CD8-positive, alpha-beta memory T cell (primary cell): ENCODE measurements around the gene HINT3. TPM values are rescaled to one million over a fixed set of nuclear protein-coding genes. Genes with fewer than 3 reads are reported as not detected.
"Not testable (repeated sequence)": the region's sequence is repeated elsewhere in the genome, so short reads cannot be mapped to it uniquely, and the experiment has no call there.

Experiments used
- CTCF ChIA-PET: fragments of 350-600 bp; sonication (Branson Sonifier 250); formaldehyde crosslinking; loops from one replicate; lab custom pipeline; 2021; ENCODE audit warnings: antibody characterized with exemption; lab: Charles Lee
- POLR2A ChIA-PET: fragments of 350-600 bp; sonication (Branson Sonifier 250); formaldehyde crosslinking; loops from one replicate; lab custom pipeline; 2021; ENCODE audit warnings: antibody characterized with exemption; lab: Charles Lee
- DNase-seq, 5 donors: peaks; one replicate each; pipeline versions ENCODE4 v3.0.0 to v3.0.0-alpha.2; 2020 to 2022; ENCODE audit warnings: mixed read lengths in 1 of 5
- H3K27ac ChIP-seq: one replicate; pipeline ENCODE4 v1.7.0; 2013; ENCODE audit warnings: low read depth, mild to moderate bottlenecking, low read length, moderate library complexity
- H3K27me3 ChIP-seq: 2 replicates; pipeline ENCODE4 v1.7.0; 2013; ENCODE audit warnings: low read length, mild to moderate bottlenecking; ENCODE audit not compliant: insufficient read depth, poor library complexity, severe bottlenecking
- H3K36me3 ChIP-seq: 2 replicates; pipeline ENCODE4 v1.7.0; 2013; ENCODE audit warnings: mild to moderate bottlenecking, low read length, moderate library complexity; ENCODE audit not compliant: insufficient read depth
- H3K4me1 ChIP-seq: 2 replicates; pipeline ENCODE4 v1.7.0; 2013; ENCODE audit warnings: mild to moderate bottlenecking, low read length, moderate library complexity; ENCODE audit not compliant: insufficient read depth
- H3K4me3 ChIP-seq: 2 replicates; pipeline ENCODE4 v1.7.0; 2013; ENCODE audit warnings: mild to moderate bottlenecking, low read length
- H3K9me3 ChIP-seq: 2 replicates; pipeline ENCODE4 v1.7.0; 2013; ENCODE audit warnings: mild to moderate bottlenecking, low read length
- H3K27ac Mint-ChIP-seq, 8 donors: one replicate each; pipeline ENCODE4 v1.8.0; 2020 to 2021; ENCODE audit warnings: mixed read lengths in 8 of 8, mild to moderate bottlenecking in 6 of 8, inconsistent platforms in 3 of 8, moderate library complexity in 3 of 8
- H3K27me3 Mint-ChIP-seq, 2 donors: one replicate each; pipeline ENCODE4 v1.8.0; 2020 to 2021; ENCODE audit warnings: mixed read lengths in 2 of 2, mild to moderate bottlenecking in 1 of 2, moderate library complexity in 1 of 2
- H3K36me3 Mint-ChIP-seq, 3 donors: one replicate each; pipeline ENCODE4 v1.8.0; 2020 to 2021; ENCODE audit warnings: mixed read lengths in 3 of 3, inconsistent platforms in 1 of 3, mild to moderate bottlenecking in 1 of 3
- H3K4me1 Mint-ChIP-seq, 3 donors: one replicate each; pipeline ENCODE4 v1.8.0; 2020 to 2021; ENCODE audit warnings: mixed read lengths in 3 of 3, inconsistent platforms in 1 of 3, mild to moderate bottlenecking in 1 of 3
- H3K4me3 Mint-ChIP-seq, 7 donors: one replicate each; pipeline ENCODE4 v1.8.0; 2020 to 2021; ENCODE audit warnings: mixed read lengths in 7 of 7, mild to moderate bottlenecking in 6 of 7, moderate library complexity in 4 of 7, inconsistent platforms in 2 of 7
- H3K9me3 Mint-ChIP-seq, 5 donors: one replicate each; pipeline ENCODE4 v1.8.0; 2020 to 2022; ENCODE audit warnings: mixed read lengths in 5 of 5, mild to moderate bottlenecking in 3 of 5, moderate library complexity in 2 of 5, inconsistent platforms in 1 of 5
- polyA plus RNA-seq: library from polyadenylated mRNA; unstranded; fragments of 300-500 nt; fragmentation: Illumina TruSeq; gene quantifications from one replicate; pipeline ENCODE4 v1.2.3, GENCODE V29; 2021
- total RNA-seq, 2 experiments: library from RNA; stranded (reverse); gene quantifications; one replicate each; pipeline ENCODE4 v1.2.3, GENCODE V29; 2021

Gene HINT3
- total and polyA plus RNA-seq, 3 experiments from 2014 or later: 10.4 to 12.8 (median 12.1) TPM

DNA sequence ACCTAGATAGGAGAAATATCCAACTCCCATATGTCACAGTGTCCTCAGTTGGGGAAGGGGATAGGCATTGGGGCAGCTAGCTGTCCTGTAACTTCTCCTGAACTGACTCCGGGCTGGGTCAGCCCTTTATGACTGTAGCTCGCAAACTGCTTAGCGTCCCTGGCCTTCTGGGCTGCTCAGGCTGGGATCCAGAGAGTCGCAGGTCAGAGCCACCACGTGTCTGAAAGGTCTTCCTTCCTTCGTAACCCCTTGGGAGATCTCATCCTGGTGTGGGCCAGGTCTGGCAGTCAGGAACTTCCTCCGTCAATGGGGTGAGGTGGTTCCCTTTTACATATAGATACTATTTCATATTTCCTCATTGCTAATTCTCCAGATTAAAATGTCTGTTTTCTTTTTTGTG is 28.8 kb upstream of the HINT3 start:
- DNase-seq: no peak
- Mint-ChIP-seq H3K36me3 (peaks cover 12 to 68% (median 32%) of the 10 kb centered on the region in 3 donors), H3K4me3 (no peak overlapping the region), H3K27me3 (no peaks in the 10 kb centered on the region), H3K27ac (no peak overlapping the region), H3K9me3 (no peaks in the 10 kb centered on the region), H3K4me1 (peaks cover 0 to 2% (median 0%) of the 10 kb centered on the region in 3 donors)
- Histone ChIP-seq H3K27ac (no peak overlapping the region), H3K4me3 (no peak overlapping the region), H3K36me3 (peaks cover 10% of the 10 kb centered on the region), H3K4me1 (no peaks in the 10 kb centered on the region), H3K27me3 (no peaks in the 10 kb centered on the region), H3K9me3 (no peaks in the 10 kb centered on the region)
- ChIA-PET CTCF (no interaction called here), POLR2A (interaction anchor here (1.1 kb wide), 1 partner anchor 137 kb away, joined by 4 read pairs; the partner anchor contains the start of gene NCOA7)

DNA sequence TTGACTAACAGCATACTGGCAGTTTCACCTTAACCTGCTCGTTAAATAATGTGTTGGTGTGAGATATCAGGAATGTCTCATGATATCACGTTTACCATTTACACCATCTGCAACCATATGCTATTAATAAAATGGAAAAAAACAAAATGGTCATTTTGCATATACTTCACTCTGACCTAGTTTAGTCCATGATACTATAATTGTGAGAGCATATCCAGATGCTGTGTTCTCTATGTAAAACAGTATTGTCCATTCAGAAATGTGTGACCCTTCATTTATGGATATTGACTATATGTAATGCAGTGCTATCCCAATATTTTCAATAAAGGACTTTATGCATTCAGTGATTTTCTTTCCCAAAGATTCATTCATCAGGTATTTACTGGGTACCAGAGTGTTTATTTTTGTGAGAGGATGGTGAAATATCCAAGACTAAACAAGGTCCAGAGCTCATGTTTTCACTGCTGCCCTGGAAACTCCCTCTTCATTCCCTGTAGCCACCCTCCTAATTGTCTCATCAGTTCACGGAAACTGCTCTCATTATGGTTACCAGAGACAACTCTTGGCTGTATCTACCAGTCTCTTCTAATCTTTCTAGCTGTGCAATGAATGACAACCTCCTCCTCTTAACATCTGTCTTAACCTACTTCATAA is 25.7 kb upstream of the HINT3 start:
- H3K27ac Mint-ChIP-seq: peak overlapping the region in 2 of 8 donors; percentile 24 to 38
- no peaks in the 10 kb centered on the region for H3K27me3 ChIP-seq
- H3K27ac ChIP-seq: no peak overlapping the region
- H3K4me3 Mint-ChIP-seq: no peak overlapping the region
- no peaks in the 10 kb centered on the region for H3K36me3 ChIP-seq
- POLR2A ChIA-PET: no interaction called here
- H3K4me3 ChIP-seq: no peak overlapping the region
- H3K36me3 Mint-ChIP-seq: peaks cover 5 to 42% (median 24%) of the 10 kb centered on the region in 3 donors
- no peaks in the 10 kb centered on the region for H3K9me3 ChIP-seq
- no peaks in the 10 kb centered on the region for H3K9me3 Mint-ChIP-seq
- no peak for DNase-seq
- H3K27me3 Mint-ChIP-seq: no peaks in the 10 kb centered on the region
- no peaks in the 10 kb centered on the region for H3K4me1 Mint-ChIP-seq
- CTCF ChIA-PET: no interaction called here
- no peaks in the 10 kb centered on the region for H3K4me1 ChIP-seq

DNA sequence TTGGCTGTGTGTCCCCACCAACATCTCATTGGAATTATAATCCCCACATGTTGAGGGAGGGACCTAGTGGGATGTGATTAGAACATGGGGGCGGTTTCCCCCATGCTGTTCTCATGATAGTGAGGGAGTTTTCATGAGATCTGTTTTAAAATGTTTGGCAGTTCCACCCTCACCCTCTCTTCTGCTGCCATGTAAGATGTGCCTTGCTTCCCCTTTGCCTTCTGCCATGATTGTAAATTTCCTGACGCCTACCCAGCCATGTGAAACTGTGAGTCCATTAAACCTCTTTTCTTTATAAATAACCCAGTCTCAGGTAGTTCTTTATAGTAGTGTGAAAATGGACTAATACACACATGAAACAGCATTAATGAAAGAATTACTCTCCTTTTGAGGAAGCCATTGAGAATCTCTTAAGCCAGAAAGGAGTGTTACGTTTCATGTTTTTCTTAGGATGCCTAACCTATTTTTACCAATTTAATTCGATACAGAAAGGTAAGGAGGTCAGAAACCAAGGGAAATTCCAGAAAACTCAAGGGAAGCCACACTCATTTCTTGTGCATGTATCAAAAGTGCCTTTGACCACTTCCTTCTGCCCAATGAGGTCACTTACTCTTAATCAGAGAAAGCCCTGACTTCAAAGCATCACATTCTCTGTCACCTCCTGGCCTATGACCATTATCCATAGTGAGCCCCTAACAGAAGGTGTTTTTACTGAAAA is 24.7 kb upstream of the HINT3 start:
- ChIA-PET CTCF (interaction anchor here (1.0 kb wide), 1 partner anchor 83 kb away, joined by 3 read pairs; no protein-coding TSS in a partner anchor), POLR2A (no interaction called here)
- Histone ChIP-seq H3K27ac (no peak overlapping the region), H3K4me3 (no peak overlapping the region), H3K27me3 (no peaks in the 10 kb centered on the region), H3K9me3 (no peaks in the 10 kb centered on the region), H3K4me1 (no peaks in the 10 kb centered on the region), H3K36me3 (no peaks in the 10 kb centered on the region)
- Mint-ChIP-seq H3K4me1 (no peaks in the 10 kb centered on the region), H3K9me3 (no peaks in the 10 kb centered on the region), H3K27ac (peak overlapping the region in 4 of 8 donors; percentile 25 to 91 (median 46)), H3K36me3 (peaks cover 5 to 35% (median 20%) of the 10 kb centered on the region in 3 donors), H3K4me3 (no peak overlapping the region), H3K27me3 (no peaks in the 10 kb centered on the region)
- no peak for DNase-seq

DNA sequence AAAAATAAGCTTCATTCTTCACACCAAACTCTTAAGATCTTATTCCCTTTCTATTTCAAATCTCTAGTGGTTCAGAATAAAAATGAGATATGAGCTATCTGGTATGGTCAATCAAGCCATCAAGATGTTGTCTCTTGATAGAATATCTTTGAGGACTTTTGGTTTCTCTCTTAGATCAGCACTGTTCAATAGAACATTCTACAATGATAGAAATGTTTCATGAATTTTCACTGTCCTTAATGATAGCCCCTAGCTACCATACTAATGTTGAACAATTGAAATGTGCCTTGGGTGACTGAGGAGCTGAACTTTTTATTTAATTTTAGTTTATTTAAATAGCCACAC is 24.1 kb upstream of the HINT3 start:
- Mint-ChIP-seq H3K36me3 (peaks cover 5 to 31% (median 20%) of the 10 kb centered on the region in 3 donors), H3K4me3 (no peak overlapping the region), H3K9me3 (no peaks in the 10 kb centered on the region), H3K27ac (peak overlapping the region in 3 of 8 donors; percentile 36 to 91 (median 57)), H3K27me3 (no peaks in the 10 kb centered on the region), H3K4me1 (no peaks in the 10 kb centered on the region)
- H3K9me3 ChIP-seq: no peaks in the 10 kb centered on the region
- DNase-seq: no peak
- ChIA-PET POLR2A (no interaction called here), CTCF (interaction anchor here (1.0 kb wide), 1 partner anchor 83 kb away, joined by 3 read pairs; no protein-coding TSS in a partner anchor)
- no peaks in the 10 kb centered on the region for H3K27me3 ChIP-seq
- no peak overlapping the region for H3K27ac ChIP-seq
- H3K36me3 ChIP-seq: no peaks in the 10 kb centered on the region
- no peak overlapping the region for H3K4me3 ChIP-seq
- H3K4me1 ChIP-seq: no peaks in the 10 kb centered on the region

DNA sequence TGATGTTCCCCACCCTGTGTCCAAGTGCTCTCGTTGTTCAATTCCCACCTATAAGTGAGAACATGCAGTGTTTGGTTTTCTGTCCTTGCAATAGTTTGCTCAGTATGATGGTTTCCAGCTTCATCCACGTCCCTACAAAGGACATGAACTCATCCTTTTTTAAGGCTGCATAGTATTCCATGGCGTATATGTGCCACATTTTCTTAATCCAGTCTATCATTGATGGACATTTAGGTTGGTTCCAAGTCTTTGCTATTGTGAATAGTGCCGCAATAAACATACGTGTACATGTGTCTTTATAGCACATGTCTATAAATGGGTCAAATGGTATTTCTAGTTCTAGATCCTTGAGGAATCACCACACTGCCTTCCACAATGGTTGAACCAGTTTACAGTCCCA is 21.1 kb upstream of the HINT3 start:
- H3K27me3 ChIP-seq, H3K27ac Mint-ChIP-seq, H3K4me3 Mint-ChIP-seq, H3K9me3 ChIP-seq, H3K36me3 ChIP-seq, H3K27ac ChIP-seq, DNase-seq, H3K4me1 Mint-ChIP-seq, POLR2A ChIA-PET, H3K4me3 ChIP-seq, H3K9me3 Mint-ChIP-seq, H3K4me1 ChIP-seq: not testable (repeated sequence)
- Mint-ChIP-seq H3K27me3 (peaks cover 5 to 13% of the 10 kb centered on the region in 2 donors), H3K36me3 (peaks cover 0 to 13% (median 8%) of the 10 kb centered on the region in 3 donors)
- CTCF ChIA-PET: interaction anchor here (2.2 kb wide), 1 partner anchor 21 kb away, joined by 5 read pairs; no protein-coding TSS in a partner anchor

DNA sequence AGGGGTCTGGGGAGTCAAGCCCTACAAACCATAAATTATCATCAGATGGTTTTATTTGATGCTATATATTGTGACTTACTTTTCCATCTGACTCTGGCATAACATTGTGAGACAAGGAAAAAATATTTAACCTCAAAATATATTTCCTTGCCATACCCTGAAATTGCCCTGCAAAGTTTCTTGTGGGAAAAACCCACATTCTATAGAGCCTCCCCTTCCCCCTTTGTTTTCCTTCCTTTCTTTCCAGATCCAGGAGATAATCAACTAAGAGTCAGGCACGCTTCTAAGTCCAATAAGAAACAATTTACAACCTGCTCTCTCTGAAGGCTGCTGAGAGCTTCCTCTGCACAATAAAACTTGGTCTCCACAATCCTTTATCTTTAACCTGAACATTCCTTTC is 17.5 kb upstream of the HINT3 start:
- Mint-ChIP-seq H3K4me1 (no peaks in the 10 kb centered on the region), H3K4me3 (no peak overlapping the region)
- POLR2A ChIA-PET: no interaction called here

DNA sequence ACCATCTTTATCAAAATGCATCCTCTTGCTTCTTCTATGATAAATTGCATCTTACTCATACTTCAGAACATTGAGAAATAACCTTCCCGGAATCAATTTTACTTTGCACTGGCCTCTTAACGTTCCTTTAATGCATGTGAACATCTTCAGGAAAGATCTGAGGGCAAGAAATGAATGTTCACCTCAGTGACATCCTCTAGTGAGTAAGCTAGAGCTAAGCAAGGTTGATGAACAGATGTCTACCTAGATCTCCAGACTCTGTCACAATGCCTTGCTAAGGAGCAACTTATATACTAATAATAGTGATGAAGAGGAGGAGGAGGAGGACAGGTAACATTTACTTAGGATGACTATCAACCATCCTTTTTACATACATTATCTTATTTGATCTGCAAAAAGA is 16.8 kb upstream of the HINT3 start:
- H3K4me3 Mint-ChIP-seq: no peak overlapping the region
- no peaks in the 10 kb centered on the region for H3K4me1 Mint-ChIP-seq
- H3K36me3 Mint-ChIP-seq: peaks cover 0 to 5% (median 0%) of the 10 kb centered on the region in 3 donors
- POLR2A ChIA-PET: no interaction called here
- no peaks in the 10 kb centered on the region for H3K9me3 Mint-ChIP-seq
- H3K27ac Mint-ChIP-seq: no peak overlapping the region
- CTCF ChIA-PET: no interaction called here
- Histone ChIP-seq H3K36me3 (no peaks in the 10 kb centered on the region), H3K4me1 (no peaks in the 10 kb centered on the region), H3K4me3 (no peak overlapping the region), H3K27ac (no peak overlapping the region), H3K27me3 (peaks cover 4% of the 10 kb centered on the region), H3K9me3 (no peaks in the 10 kb centered on the region)
- DNase-seq: no peak
- H3K27me3 Mint-ChIP-seq: peaks cover 5 to 25% of the 10 kb centered on the region in 2 donors

More for the DNA sequence above, 17.5 kb upstream of the HINT3 start:
- no peak for DNase-seq
- Histone ChIP-seq H3K4me1 (no peaks in the 10 kb centered on the region), H3K27ac (no peak overlapping the region), H3K27me3 (peaks cover 4% of the 10 kb centered on the region), H3K9me3 (no peaks in the 10 kb centered on the region), H3K4me3 (no peak overlapping the region), H3K36me3 (no peaks in the 10 kb centered on the region)
- CTCF ChIA-PET: no interaction called here
- peaks cover 5 to 25% of the 10 kb centered on the region in 2 donors for H3K27me3 Mint-ChIP-seq
- peaks cover 0 to 5% (median 0%) of the 10 kb centered on the region in 3 donors for H3K36me3 Mint-ChIP-seq
- no peaks in the 10 kb centered on the region for H3K9me3 Mint-ChIP-seq
- H3K27ac Mint-ChIP-seq: no peak overlapping the region
